HL-60/S4 treated with retinoic acid at 250 ng/mL for 4 days and 3 days (cell line): Measurements from ENCODE around the gene ZEB2.

ENCODE experiments used
- in situ Hi-C: fragments of 300-500 bp; cut with MboI; formaldehyde crosslinking; loops from 2 replicates; pipeline ENCODE4 v1.7.0; 2022; ENCODE audit warnings: low sequenced_read_pairs

The ZEB2 gene

GRCh38 chr2:144472911-144473310, 47.0 kb downstream of the ZEB2 start:
- in situ Hi-C loops, result no loop called here

GRCh38 chr2:144472046-144472412, 47.9 kb downstream of the ZEB2 start:
- in situ Hi-C loops, result no loop called here

GRCh38 chr2:144471305-144472045, 48.4 kb downstream of the ZEB2 start:
- in situ Hi-C loops, result no loop called here

- in situ Hi-C loops, result no loop called here
Observed at GRCh38 chr2:144470816-144471215, 49.1 kb downstream of the ZEB2 start.

- in situ Hi-C loops, result no loop called here
Observed at GRCh38 chr2:144470334-144470733, 49.6 kb downstream of the ZEB2 start.

GRCh38 chr2:144469798-144470197, 50.1 kb downstream of the ZEB2 start:
- in situ Hi-C loops, result no loop called here

GRCh38 chr2:144468823-144469595, 50.9 kb downstream of the ZEB2 start:
- in situ Hi-C loops, result no loop called here

GRCh38 chr2:144467502-144468137, 52.3 kb downstream of the ZEB2 start:
- in situ Hi-C loops, result no loop called here

- in situ Hi-C loops, result no loop called here
Observed at GRCh38 chr2:144466637-144467036, 53.3 kb downstream of the ZEB2 start.

GRCh38 chr2:144465749-144466148, 54.2 kb downstream of the ZEB2 start:
- in situ Hi-C loops, result no loop called here

GRCh38 chr2:144464730-144465129, 55.2 kb downstream of the ZEB2 start:
- in situ Hi-C loops, result no loop called here

GRCh38 chr2:144463266-144463665, 56.7 kb downstream of the ZEB2 start:
- in situ Hi-C loops, result no loop called here

GRCh38 chr2:144462266-144462665, 57.7 kb downstream of the ZEB2 start:
- in situ Hi-C loops, result no loop called here

GRCh38 chr2:144461308-144461766, 58.6 kb downstream of the ZEB2 start:
- in situ Hi-C loops, result no loop called here

- in situ Hi-C loops, result no loop called here
Observed at GRCh38 chr2:144460727-144461307, 59.1 kb downstream of the ZEB2 start.

- in situ Hi-C loops, result no loop called here
Observed at GRCh38 chr2:144459937-144460336, 60.0 kb downstream of the ZEB2 start.

GRCh38 chr2:144459286-144459685, 60.6 kb downstream of the ZEB2 start:
- in situ Hi-C loops, result no loop called here

- in situ Hi-C loops, result no loop called here
Observed at GRCh38 chr2:144458541-144458940, 61.4 kb downstream of the ZEB2 start.

- in situ Hi-C loops, result no loop called here
Observed at GRCh38 chr2:144456680-144457079, 63.2 kb downstream of the ZEB2 start.

GRCh38 chr2:144455987-144456386, 63.9 kb downstream of the ZEB2 start:
- in situ Hi-C loops, result no loop called here

GRCh38 chr2:144454466-144455287, 65.2 kb downstream of the ZEB2 start:
- in situ Hi-C loops, result no loop called here
